CD4-positive, CD25-positive, alpha-beta regulatory T cell (primary cell): ENCODE results near the gene TRAF3IP1. TPM values are rescaled to one million over a fixed set of nuclear protein-coding genes. Genes with fewer than 3 reads are reported as not detected.

Experiments
- ATAC-seq, 2 donors: fragments of 150-1000 bp; cut with Tn5 transposase; one replicate each; pipeline ENCODE4 v1.10.0; 2021; ENCODE audit warnings: low read depth in 2 of 2, moderate number of reproducible peaks in 2 of 2, moderate library complexity in 1 of 2
- DNase-seq, 3 donors: peaks; one replicate each; pipeline versions ENCODE4 v3.0.0 to v3.0.0-alpha.2; 2012 to 2022; ENCODE audit warnings: mixed read lengths in 1 of 3
- H3K27ac ChIP-seq: one replicate; pipeline ENCODE4 v1.7.0; 2013; ENCODE audit warnings: mild to moderate bottlenecking, low read length; ENCODE audit not compliant: insufficient read depth, poor library complexity, severe bottlenecking
- H3K27me3 ChIP-seq: one replicate; pipeline ENCODE4 v1.7.0; 2013; ENCODE audit warnings: low read length; ENCODE audit not compliant: control insufficient read depth, insufficient read depth
- H3K36me3 ChIP-seq: one replicate; pipeline ENCODE4 v1.7.0; 2013; ENCODE audit warnings: mild to moderate bottlenecking, low read length, moderate library complexity; ENCODE audit not compliant: control insufficient read depth, insufficient read depth
- H3K4me1 ChIP-seq: 2 replicates; pipeline ENCODE4 v1.7.0; 2013; ENCODE audit warnings: mild to moderate bottlenecking, low read length; ENCODE audit not compliant: insufficient read depth, control insufficient read depth, poor library complexity, severe bottlenecking
- H3K4me3 ChIP-seq: one replicate; pipeline ENCODE4 v1.7.0; 2013; ENCODE audit warnings: low read depth, mild to moderate bottlenecking, low read length, moderate library complexity
- H3K9me3 ChIP-seq, 2 experiments: 1 replicate in 1 of 2; 2 replicates in 1 of 2; pipeline ENCODE4 v1.7.0; 2013; ENCODE audit warnings: low read length in 2 of 2, mild to moderate bottlenecking in 1 of 2, moderate library complexity in 1 of 2; ENCODE audit not compliant: control insufficient read depth in 2 of 2
- H3K27ac Mint-ChIP-seq, 3 donors: one replicate each; pipeline ENCODE4 v1.8.0; 2020 to 2022; ENCODE audit warnings: mild to moderate bottlenecking in 3 of 3, mixed read lengths in 3 of 3, moderate library complexity in 2 of 3
- H3K27me3 Mint-ChIP-seq: one replicate; pipeline ENCODE4 v1.8.0; 2022; ENCODE audit warnings: mild to moderate bottlenecking, mixed read lengths
- H3K36me3 Mint-ChIP-seq: one replicate; pipeline ENCODE4 v1.8.0; 2020; ENCODE audit warnings: mixed read lengths
- H3K4me1 Mint-ChIP-seq, 4 donors: one replicate each; pipeline ENCODE4 v1.8.0; 2020 to 2022; ENCODE audit warnings: mixed read lengths in 4 of 4, mild to moderate bottlenecking in 1 of 4
- H3K4me3 Mint-ChIP-seq, 4 donors: one replicate each; pipeline ENCODE4 v1.8.0; 2020 to 2022; ENCODE audit warnings: mild to moderate bottlenecking in 4 of 4, mixed read lengths in 4 of 4, moderate library complexity in 3 of 4
- H3K9me3 Mint-ChIP-seq, 7 donors: one replicate each; pipeline ENCODE4 v1.8.0; 2020 to 2022; ENCODE audit warnings: mixed read lengths in 7 of 7, mild to moderate bottlenecking in 3 of 7, moderate library complexity in 2 of 7
- polyA plus RNA-seq, 4 donors: library from polyadenylated mRNA; unstranded; fragments of 300-500 nt; fragmentation: Illumina TruSeq; gene quantifications; one replicate each; pipeline ENCODE4 v1.2.3, GENCODE V29; 2021
- total RNA-seq: library from RNA; stranded (reverse); gene quantifications from one replicate; pipeline ENCODE4 v1.2.3, GENCODE V29; 2022

The TRAF3IP1 gene
- total and polyA plus RNA-seq, 5 donors from 2014 or later = 3.1 to 9.9 (median 3.5) TPM

DNA sequence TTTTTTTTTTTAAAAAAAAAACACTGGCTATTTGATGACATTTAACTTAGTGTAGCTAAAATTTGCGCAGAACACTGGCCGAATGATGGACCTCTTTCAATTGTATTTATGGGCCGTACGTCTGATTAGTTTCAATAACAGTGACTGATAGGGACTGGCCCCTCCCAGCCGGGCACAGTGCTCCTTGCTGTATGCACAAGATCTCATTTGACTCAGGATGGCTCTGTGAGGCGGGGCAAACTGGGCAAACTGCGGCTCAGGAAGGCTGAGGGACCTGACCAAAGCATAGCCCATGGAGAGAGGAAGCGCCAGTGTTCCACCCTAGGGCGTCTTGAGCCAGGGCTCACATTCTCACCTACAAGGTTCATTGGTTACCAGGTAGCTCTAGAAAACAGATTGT, 21.2 kb downstream of the TRAF3IP1 start:
- Mint-ChIP-seq H3K27me3 (no peaks in the 10 kb centered on the region), H3K4me3 (no peak overlapping the region), H3K9me3 (no peaks in the 10 kb centered on the region), H3K36me3 (peaks cover 11% of the 10 kb centered on the region), H3K4me1 (peaks cover 0 to 4% (median 0%) of the 10 kb centered on the region in 4 donors), H3K27ac (no peak overlapping the region)
- no peak for ATAC-seq
- Histone ChIP-seq H3K9me3 (no peaks in the 10 kb centered on the region), H3K4me3 (no peak overlapping the region), H3K27ac (no peak overlapping the region), H3K36me3 (peaks cover 2% of the 10 kb centered on the region), H3K4me1 (no peaks in the 10 kb centered on the region), H3K27me3 (no peaks in the 10 kb centered on the region)
- no peak for DNase-seq

DNA sequence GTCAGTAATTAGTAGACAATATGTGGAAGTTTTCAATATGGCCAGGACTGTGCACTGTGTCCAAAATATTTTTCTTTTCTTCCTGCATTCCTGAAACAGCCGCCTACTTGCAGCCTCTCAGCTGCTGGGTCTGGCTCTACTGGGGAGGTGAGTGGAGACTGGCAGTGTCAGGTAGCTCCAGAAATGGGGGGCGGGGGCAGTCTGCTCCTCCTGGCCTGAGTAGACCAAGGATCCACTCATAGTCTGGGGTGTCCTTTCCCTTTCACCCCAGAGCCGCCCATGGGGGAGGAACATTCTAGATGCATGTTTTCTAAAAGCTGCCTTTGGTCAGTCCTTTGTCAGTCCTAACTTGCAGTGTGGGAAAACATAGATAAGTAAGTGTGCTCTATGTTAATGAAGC, 23.7 kb downstream of the TRAF3IP1 start:
- Histone ChIP-seq H3K27ac (no peak overlapping the region), H3K36me3 (peaks cover under 1% of the 10 kb centered on the region), H3K4me3 (no peak overlapping the region), H3K4me1 (no peaks in the 10 kb centered on the region), H3K9me3 (no peaks in the 10 kb centered on the region), H3K27me3 (no peaks in the 10 kb centered on the region)
- no peak overlapping the region for H3K27ac Mint-ChIP-seq
- peaks cover 12% of the 10 kb centered on the region for H3K36me3 Mint-ChIP-seq
- no peak for ATAC-seq
- H3K4me1 Mint-ChIP-seq = no peaks in the 10 kb centered on the region
- DNase-seq = no peak
- H3K9me3 Mint-ChIP-seq = no peaks in the 10 kb centered on the region
- no peaks in the 10 kb centered on the region for H3K27me3 Mint-ChIP-seq
- H3K4me3 Mint-ChIP-seq = no peak overlapping the region

DNA sequence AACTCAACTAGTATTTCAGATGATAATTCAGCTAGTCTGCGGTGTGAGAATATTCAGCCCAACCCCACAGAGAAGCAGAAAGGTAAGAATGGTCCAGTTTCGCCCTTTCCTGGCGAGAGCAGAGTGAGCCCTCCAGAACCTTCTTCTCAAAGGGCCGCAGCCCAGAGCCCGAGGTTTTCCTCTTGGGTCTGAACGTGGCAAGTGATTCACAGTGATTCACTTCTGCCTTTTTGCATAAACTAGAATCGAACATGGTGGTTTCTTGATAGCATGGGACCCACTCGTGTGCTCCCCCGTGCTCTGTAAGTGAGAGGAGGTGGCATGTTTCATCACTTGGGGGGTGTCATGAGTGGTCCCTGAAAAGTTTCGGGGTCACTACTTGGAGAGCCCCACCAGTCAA, 24.2 kb downstream of the TRAF3IP1 start:
- DNase-seq = no peak
- Mint-ChIP-seq H3K4me3 (no peak overlapping the region), H3K36me3 (peaks cover 12% of the 10 kb centered on the region), H3K27ac (no peak overlapping the region), H3K9me3 (no peaks in the 10 kb centered on the region), H3K4me1 (no peaks in the 10 kb centered on the region), H3K27me3 (no peaks in the 10 kb centered on the region)
- no peaks in the 10 kb centered on the region for H3K9me3 ChIP-seq
- peaks cover 4% of the 10 kb centered on the region for H3K36me3 ChIP-seq
- no peak for ATAC-seq
- no peaks in the 10 kb centered on the region for H3K27me3 ChIP-seq
- no peaks in the 10 kb centered on the region for H3K4me1 ChIP-seq
- H3K27ac ChIP-seq = no peak overlapping the region
- no peak overlapping the region for H3K4me3 ChIP-seq

DNA sequence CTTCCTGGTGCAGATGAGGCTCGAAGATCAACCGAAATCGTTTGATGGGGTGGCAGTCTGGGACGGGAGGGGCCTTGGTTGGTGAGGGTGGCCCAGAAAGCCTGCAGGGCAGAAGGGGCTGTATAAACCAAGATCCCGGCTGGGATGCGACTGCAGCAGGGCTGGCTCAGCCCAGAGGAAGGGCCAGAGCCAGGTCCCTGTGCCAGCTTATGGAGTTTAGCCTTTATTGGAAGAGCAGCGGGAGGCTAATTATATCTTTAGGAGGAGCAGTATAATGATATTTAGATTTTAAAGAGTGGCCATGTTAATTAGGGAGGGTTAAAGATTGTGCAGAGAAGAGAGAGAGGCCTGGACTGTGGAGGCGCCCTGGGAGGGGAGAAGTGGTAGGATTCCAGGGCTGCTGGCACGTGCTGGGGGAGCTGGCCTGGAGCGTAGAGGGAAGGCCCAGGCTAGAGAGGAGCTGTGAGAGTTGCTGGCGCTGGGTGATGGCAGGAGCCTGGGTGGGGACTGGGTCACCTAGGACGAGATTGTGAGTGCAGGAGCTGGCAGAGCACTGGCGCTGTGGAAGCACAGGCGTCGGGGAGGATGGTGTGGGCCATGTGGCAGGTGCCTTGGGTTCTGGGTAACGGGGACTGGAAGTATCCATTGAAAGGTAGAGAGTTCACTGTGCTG, 25.1 kb downstream of the TRAF3IP1 start:
- no peak overlapping the region for H3K27ac ChIP-seq
- no peak overlapping the region for H3K4me3 Mint-ChIP-seq
- ATAC-seq (no peak), DNase-seq (no peak)
- no peaks in the 10 kb centered on the region for H3K4me1 ChIP-seq
- no peaks in the 10 kb centered on the region for H3K9me3 Mint-ChIP-seq
- H3K36me3 ChIP-seq = peaks cover 4% of the 10 kb centered on the region
- H3K9me3 ChIP-seq = no peaks in the 10 kb centered on the region
- no peaks in the 10 kb centered on the region for H3K4me1 Mint-ChIP-seq
- no peaks in the 10 kb centered on the region for H3K27me3 ChIP-seq
- H3K4me3 ChIP-seq = no peak overlapping the region
- H3K36me3 Mint-ChIP-seq = peaks cover 12% of the 10 kb centered on the region
- H3K27ac Mint-ChIP-seq = no peak overlapping the region
- H3K27me3 Mint-ChIP-seq = no peaks in the 10 kb centered on the region

DNA sequence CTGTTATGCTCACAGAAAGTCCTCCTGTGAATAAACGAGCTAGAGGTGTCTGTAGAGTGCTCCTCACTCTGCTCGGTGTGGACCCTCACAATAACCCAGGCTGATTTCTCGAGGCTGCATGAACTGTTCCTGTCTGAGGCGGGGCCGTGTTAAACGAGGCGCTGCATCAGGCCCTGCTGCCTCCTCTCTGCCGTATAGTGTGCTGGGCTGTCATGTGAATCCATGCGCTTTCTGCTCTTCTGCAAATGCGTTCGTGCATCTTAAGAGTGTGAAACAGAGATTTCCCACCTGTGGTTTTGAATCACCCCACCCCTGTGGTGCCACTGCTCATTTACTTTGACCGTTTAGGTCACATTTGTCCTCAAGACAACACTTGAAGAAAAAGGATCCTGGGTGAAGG, 26.2 kb downstream of the TRAF3IP1 start:
- no peaks in the 10 kb centered on the region for H3K9me3 Mint-ChIP-seq

DNA sequence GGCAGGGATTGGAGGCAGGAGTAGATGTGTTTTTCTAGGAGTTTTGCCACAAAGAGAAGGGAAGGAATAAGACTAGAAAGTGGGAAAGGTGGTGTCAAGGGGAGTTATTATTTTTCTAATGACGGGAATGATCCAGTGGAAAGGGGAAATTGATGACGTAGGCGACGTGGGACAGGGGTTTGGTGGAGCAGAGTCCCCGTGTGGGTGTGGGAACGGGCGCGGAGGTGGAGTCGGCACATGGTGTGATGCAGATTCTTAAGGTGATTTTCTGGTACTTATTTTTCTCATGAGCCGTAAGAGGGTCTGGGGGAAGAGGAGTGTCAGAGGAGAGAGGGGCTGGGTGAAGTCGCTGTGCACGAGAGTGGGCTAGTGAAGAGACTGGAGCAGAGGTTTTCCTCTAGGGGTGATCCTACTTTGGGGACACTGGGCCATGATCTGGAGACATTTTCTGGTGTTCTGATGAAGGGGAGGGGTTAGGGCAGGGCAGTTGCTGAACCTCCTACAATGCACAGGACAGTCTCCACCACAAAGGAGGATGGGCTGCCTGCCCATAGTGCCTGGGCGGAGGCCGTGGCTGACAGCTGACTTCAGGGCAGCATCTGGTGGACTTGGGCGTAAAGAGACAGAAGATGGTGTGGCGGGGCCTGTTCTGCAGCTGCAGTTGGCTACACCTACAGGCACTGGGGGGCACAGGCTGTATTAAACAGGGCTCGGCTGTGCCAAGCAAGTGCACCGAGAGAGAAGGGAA, 30.0 kb downstream of the TRAF3IP1 start:
- peaks cover 4% of the 10 kb centered on the region for H3K36me3 ChIP-seq
- Mint-ChIP-seq H3K27me3 (no peaks in the 10 kb centered on the region), H3K27ac (no peak overlapping the region), H3K9me3 (no peaks in the 10 kb centered on the region), H3K36me3 (peaks cover 10% of the 10 kb centered on the region), H3K4me3 (no peak overlapping the region), H3K4me1 (no peaks in the 10 kb centered on the region)
- DNase-seq (no peak), ATAC-seq (no peak)
- no peaks in the 10 kb centered on the region for H3K9me3 ChIP-seq
- H3K27ac ChIP-seq = no peak overlapping the region
- H3K4me1 ChIP-seq = no peaks in the 10 kb centered on the region
- no peaks in the 10 kb centered on the region for H3K27me3 ChIP-seq
- H3K4me3 ChIP-seq = no peak overlapping the region

More for the DNA sequence above, 26.2 kb downstream of the TRAF3IP1 start:
- H3K4me1 Mint-ChIP-seq = no peaks in the 10 kb centered on the region
- Histone ChIP-seq H3K27me3 (no peaks in the 10 kb centered on the region), H3K36me3 (peaks cover 4% of the 10 kb centered on the region), H3K27ac (no peak overlapping the region), H3K4me3 (no peak overlapping the region), H3K9me3 (no peaks in the 10 kb centered on the region), H3K4me1 (no peaks in the 10 kb centered on the region)
- H3K27me3 Mint-ChIP-seq = no peaks in the 10 kb centered on the region
- H3K36me3 Mint-ChIP-seq = peaks cover 12% of the 10 kb centered on the region
- no peak for DNase-seq
- H3K4me3 Mint-ChIP-seq = no peak overlapping the region
- ATAC-seq = no peak
- H3K27ac Mint-ChIP-seq = no peak overlapping the region

DNA sequence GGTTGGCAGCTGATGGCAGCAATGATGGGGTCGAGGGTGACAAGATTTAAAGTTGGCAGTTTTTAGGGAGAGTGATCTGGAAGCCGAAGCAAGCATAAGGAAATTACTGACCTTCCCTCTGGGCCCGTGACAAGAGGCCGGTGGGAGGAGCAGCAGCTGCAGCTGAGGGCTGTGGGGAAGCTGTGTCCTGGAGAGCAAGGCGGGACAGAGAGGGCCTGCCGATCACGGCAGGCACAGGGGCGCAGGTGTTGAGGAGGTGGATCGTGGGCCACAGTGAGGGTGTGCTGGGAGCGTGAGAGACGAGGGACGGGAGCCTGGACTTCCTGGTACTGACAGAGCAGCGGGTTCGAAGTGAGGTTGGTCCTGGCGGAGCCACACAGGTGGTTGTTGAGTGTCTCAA, 31.0 kb downstream of the TRAF3IP1 start:
- Histone ChIP-seq H3K9me3 (no peaks in the 10 kb centered on the region), H3K4me3 (no peak overlapping the region), H3K36me3 (peaks cover 6% of the 10 kb centered on the region), H3K27me3 (no peaks in the 10 kb centered on the region), H3K4me1 (no peaks in the 10 kb centered on the region), H3K27ac (no peak overlapping the region)
- H3K9me3 Mint-ChIP-seq = no peaks in the 10 kb centered on the region
- H3K27me3 Mint-ChIP-seq = no peaks in the 10 kb centered on the region
- DNase-seq = no peak
- no peak for ATAC-seq
- peaks cover 7% of the 10 kb centered on the region for H3K36me3 Mint-ChIP-seq
- no peak overlapping the region for H3K27ac Mint-ChIP-seq
- no peaks in the 10 kb centered on the region for H3K4me1 Mint-ChIP-seq
- H3K4me3 Mint-ChIP-seq = no peak overlapping the region

DNA sequence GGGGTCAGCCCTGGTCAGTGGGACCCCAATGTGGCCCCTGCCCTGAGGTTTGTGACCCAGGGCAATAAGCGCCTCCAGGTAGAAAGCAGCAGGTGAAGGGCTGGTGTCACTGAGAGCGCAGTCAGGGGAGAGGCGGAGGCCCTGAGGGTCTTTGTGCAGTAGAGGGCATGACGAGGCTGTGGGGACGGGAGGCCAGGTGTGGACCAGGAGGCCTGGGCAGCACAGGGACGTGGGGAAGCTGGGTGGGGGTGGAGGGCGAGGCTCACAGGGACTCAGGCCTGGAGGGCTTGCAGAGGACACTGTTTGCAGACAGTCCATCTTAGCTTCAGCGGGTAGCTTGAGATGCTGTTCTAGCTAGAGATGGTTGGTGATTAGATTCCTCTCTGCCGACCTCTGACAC, 32.0 kb downstream of the TRAF3IP1 start:
- H3K27ac Mint-ChIP-seq = no peak overlapping the region
- H3K9me3 Mint-ChIP-seq = no peaks in the 10 kb centered on the region
- H3K36me3 Mint-ChIP-seq = peaks cover 5% of the 10 kb centered on the region

More for the DNA sequence above, 32.0 kb downstream of the TRAF3IP1 start:
- ATAC-seq (no peak), DNase-seq (no peak)
- no peak overlapping the region for H3K4me3 ChIP-seq
- H3K9me3 ChIP-seq = no peaks in the 10 kb centered on the region
- H3K4me1 ChIP-seq = no peaks in the 10 kb centered on the region
- H3K36me3 ChIP-seq = peaks cover 6% of the 10 kb centered on the region
- H3K4me1 Mint-ChIP-seq = peaks cover 0 to 2% (median 0%) of the 10 kb centered on the region in 4 donors
- no peak overlapping the region for H3K4me3 Mint-ChIP-seq
- H3K27me3 Mint-ChIP-seq = no peaks in the 10 kb centered on the region
- no peak overlapping the region for H3K27ac ChIP-seq
- no peaks in the 10 kb centered on the region for H3K27me3 ChIP-seq
